ENCODE measurements around the gene POLD3. TPM values are rescaled to one million over a fixed set of nuclear protein-coding genes. Genes with fewer than 3 reads are reported as not detected.

POLD3 gene
- total RNA-seq, 4 donors from 2014 or later, result 9.1 to 18.7 (median 12.4) TPM

DNA sequence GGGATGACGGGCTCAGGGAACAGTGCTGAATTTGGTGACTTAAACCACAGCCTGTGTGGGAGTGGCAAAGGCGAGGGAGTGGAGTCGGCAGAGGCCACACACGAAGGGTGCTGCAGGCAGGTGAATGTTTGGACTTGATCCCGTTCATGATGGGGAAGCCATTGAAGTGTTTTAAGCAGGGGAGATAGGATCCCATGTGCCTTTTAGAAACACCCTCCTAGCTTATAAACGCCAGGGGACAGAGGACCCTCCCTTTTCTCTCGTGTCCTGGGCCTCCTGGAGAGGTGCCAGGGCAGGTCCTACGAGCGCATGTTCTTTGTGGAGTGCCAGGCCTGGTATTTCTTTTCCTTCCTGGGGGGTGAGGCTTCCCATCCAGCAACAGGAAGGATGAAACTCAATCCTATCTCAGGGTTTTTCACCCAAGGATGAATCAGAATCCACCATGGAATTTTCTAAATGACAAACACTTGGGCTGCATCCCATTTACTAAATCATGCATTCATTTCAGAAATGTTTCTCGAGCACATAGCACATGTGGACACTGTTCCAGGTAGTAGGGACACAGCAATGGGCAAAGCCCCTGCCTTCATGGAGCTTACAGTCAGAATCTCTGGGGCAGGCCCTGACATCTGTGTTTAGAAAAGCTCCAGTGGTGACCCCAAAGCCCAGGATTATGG lies 79.3 kb downstream of the POLD3 start:
- peaks cover 0 to 20% (median 11%) of the 10 kb centered on the region in 3 donors for H3K4me1 ChIP-seq
- no peak for ATAC-seq
- no peak for TF ChIP-seq EP300 (IDR thresholded peaks at IDR 0.05)
- no peak for TF ChIP-seq POLR2AphosphoS5 (IDR thresholded peaks at IDR 0.05)
- no peak for TF ChIP-seq CTCF (IDR thresholded peaks at IDR 0.05)
- no peak for TF ChIP-seq POLR2A (IDR thresholded peaks at IDR 0.05)
- H3K27ac ChIP-seq, result peak overlapping the region in 2 of 4 donors; percentile 73 to 83
- H3K27me3 ChIP-seq, result no peaks in the 10 kb centered on the region
- WGBS, 2 donors (ENCODE audit: low coverage in 1 of 2), result 84 to 98% methylated on average over 5 to 6 of the region's 10 CpGs
- H3K9me3 ChIP-seq, result no peaks in the 10 kb centered on the region
- no peaks in the 10 kb centered on the region for H3K36me3 ChIP-seq
- H3K4me3 ChIP-seq, result no peak overlapping the region

DNA sequence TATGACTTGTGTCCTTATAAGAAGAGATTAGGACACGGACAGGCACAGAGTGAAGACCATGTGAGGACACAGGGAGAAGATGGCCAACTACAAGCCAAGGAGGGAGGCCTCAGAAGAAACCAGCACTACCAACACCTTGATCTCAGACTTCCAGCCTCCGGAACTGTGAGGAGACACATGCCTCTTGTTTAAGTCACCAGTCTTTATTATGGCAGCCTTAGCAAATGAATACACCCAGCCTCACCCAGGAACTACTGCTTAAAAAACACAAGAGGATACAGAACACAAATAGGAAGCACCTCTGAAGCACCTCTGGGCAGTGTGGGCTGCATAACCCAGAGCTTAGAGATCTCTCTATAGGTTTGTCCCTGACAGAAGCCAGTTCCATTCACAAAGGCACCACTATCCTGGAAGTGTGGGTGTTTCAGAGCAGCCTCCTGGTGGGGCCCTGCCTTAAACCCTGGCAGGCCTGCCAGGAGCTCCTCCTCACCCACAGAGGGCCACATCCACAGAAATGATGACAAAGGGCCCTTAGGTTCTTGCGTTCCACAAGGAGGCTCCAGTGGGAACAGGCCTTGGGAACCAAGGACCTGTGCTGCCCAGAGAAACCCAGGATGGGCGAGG lies 80.1 kb downstream of the POLD3 start:
- TF ChIP-seq CTCF (IDR thresholded peaks at IDR 0.05) (peak in 1 of 4 experiments; percentile 16), EP300 (IDR thresholded peaks at IDR 0.05) (no peak)
- no peaks in the 10 kb centered on the region for H3K36me3 ChIP-seq
- no peak overlapping the region for H3K4me3 ChIP-seq
- H3K4me1 ChIP-seq, result peaks cover 0 to 20% (median 11%) of the 10 kb centered on the region in 3 donors
- 49% methylated on average over 4 of the region's 4 CpGs; no CpG with 5 or more reads in 1 of the 2 donors for WGBS, 2 donors (ENCODE audit: low coverage in 1 of 2)
- no peaks in the 10 kb centered on the region for H3K9me3 ChIP-seq
- ATAC-seq, result no peak
- H3K27me3 ChIP-seq, result no peaks in the 10 kb centered on the region
- peak overlapping the region; percentile 9 to 85 (median 78) for H3K27ac ChIP-seq

GRCh38 chr11:74672956-74673692 lies 80.7 kb downstream of the POLD3 start:
- 10 to 26% methylated on average over 9 to 10 of the region's 12 CpGs for WGBS, 2 donors (ENCODE audit: low coverage in 1 of 2)
- Histone ChIP-seq H3K4me3 (no peak overlapping the region), H3K36me3 (no peaks in the 10 kb centered on the region), H3K4me1 (peaks cover 0 to 20% (median 11%) of the 10 kb centered on the region in 3 donors), H3K27ac (peak overlapping the region; percentile 14 to 85 (median 78)), H3K9me3 (no peaks in the 10 kb centered on the region), H3K27me3 (no peaks in the 10 kb centered on the region)
- ATAC-seq, result peak; percentile 94
- no peak for TF ChIP-seq CTCF (IDR thresholded peaks at IDR 0.05)
- peak; percentile 92 for TF ChIP-seq POLR2AphosphoS5 (IDR thresholded peaks at IDR 0.05)

DNA sequence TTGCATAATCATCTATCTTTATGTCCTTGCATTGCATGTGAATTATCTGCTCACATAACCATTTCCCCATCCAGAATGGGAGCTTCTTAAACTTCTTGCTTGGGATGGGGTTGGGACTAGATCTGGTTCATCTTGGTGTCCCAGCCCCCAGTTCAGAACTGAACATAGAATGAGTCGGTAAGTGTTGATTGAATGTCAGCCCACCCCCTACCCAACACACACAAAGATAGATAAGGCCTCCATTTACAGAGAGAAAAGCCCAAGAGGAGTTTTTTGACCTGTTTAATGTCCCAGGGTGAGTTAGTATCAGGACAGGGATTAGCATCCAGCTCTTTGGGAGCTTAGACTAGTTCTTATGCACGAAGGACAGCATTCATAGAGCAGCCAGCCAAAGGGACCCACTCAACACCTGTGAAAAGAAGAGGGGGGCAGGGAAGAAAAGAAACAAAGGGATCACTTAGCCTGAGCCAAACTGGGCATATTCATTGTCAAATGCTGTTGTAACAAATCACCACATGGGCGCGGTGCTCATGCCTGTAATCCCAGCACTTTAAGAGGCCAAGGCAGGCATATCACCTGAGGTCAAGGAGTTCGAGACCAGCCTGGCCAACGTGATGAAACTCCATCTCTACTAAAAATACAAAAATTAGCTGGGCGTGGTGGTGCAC lies 81.4 kb downstream of the POLD3 start:
- no peaks in the 10 kb centered on the region for H3K36me3 ChIP-seq
- WGBS, 2 donors (ENCODE audit: low coverage in 1 of 2), result 59 to 61% methylated on average over 3 to 7 of the region's 7 CpGs
- ATAC-seq, result no peak
- H3K4me1 ChIP-seq, result peaks cover 0 to 25% (median 11%) of the 10 kb centered on the region in 3 donors
- H3K4me3 ChIP-seq, result no peak overlapping the region
- H3K27me3 ChIP-seq, result no peaks in the 10 kb centered on the region
- no peaks in the 10 kb centered on the region for H3K9me3 ChIP-seq
- peak overlapping the region; percentile 14 to 85 (median 78) for H3K27ac ChIP-seq
- TF ChIP-seq POLR2A (IDR thresholded peaks at IDR 0.05) (no peak), CTCF (IDR thresholded peaks at IDR 0.05) (no peak), EP300 (IDR thresholded peaks at IDR 0.05) (no peak), POLR2AphosphoS5 (IDR thresholded peaks at IDR 0.05) (no peak)

Measured in gastroesophageal sphincter (tissue), 4 donors.